HepG2 (cell line): ENCODE measurements around the gene NAT9. TPM values are rescaled to one million over a fixed set of nuclear protein-coding genes. Genes with fewer than 3 reads are reported as not detected.

Source experiments
- AKNA ChIP-seq: sonication (generic); formaldehyde crosslinking; IDR thresholded peaks from 2 replicates; pipeline ENCODE4 v1.4.0; 2020; ENCODE audit warnings: missing genetic modification reagents, borderline replicate concordance
- CBFB ChIP-seq: sonication (generic); formaldehyde crosslinking; IDR thresholded peaks from 2 replicates; pipeline ENCODE4 v1.4.0; 2020; ENCODE audit warnings: missing genetic modification reagents
- FOXC1 ChIP-seq: sonication (generic); formaldehyde crosslinking; IDR thresholded peaks from 2 replicates; pipeline ENCODE4 v1.8.0; 2022; ENCODE audit warnings: mild to moderate bottlenecking, missing genetic modification reagents, borderline replicate concordance
- GABPB1 ChIP-seq: IDR thresholded peaks from 2 replicates; pipeline ENCODE4 v1.6.1; 2016; ENCODE audit warnings: mild to moderate bottlenecking, missing genetic modification reagents, moderate library complexity, missing compliant biosample characterization
- HDAC1 ChIP-seq: sonication (generic); formaldehyde crosslinking; IDR thresholded peaks from 2 replicates; pipeline ENCODE4 v1.5.1; 2020; ENCODE audit warnings: mild to moderate bottlenecking, missing genetic modification reagents
- HMG20B ChIP-seq: conservative IDR thresholded peaks from 2 replicates; pipeline ENCODE4 v1.6.1; 2016; ENCODE audit warnings: missing genetic modification reagents, missing compliant biosample characterization
- HOXA3 ChIP-seq: sonication (generic); formaldehyde crosslinking; IDR thresholded peaks from 2 replicates; pipeline ENCODE4 v1.5.0; 2020; ENCODE audit warnings: missing genetic modification reagents
- IKZF4 ChIP-seq: sonication (generic); formaldehyde crosslinking; IDR thresholded peaks from 2 replicates; pipeline ENCODE4 v1.5.1; 2020; ENCODE audit warnings: borderline replicate concordance, mild to moderate bottlenecking, low read depth, missing genetic modification reagents; ENCODE audit errors: not compliant biosample characterization
- ISX ChIP-seq: sonication (generic); formaldehyde crosslinking; conservative IDR thresholded peaks from 2 replicates; pipeline ENCODE4 v1.5.0; 2020; ENCODE audit warnings: missing genetic modification reagents
- KDM3A ChIP-seq: IDR thresholded peaks from 2 replicates; pipeline ENCODE4 v1.6.1; 2018; ENCODE audit warnings: low read depth, missing compliant biosample characterization
- MYC ChIP-seq: sonication (generic); formaldehyde crosslinking; IDR thresholded peaks from 2 replicates; pipeline ENCODE4 v1.9.0; 2021; ENCODE audit warnings: missing genetic modification reagents, borderline replicate concordance
- NFAT5 ChIP-seq: sonication (generic); formaldehyde crosslinking; IDR thresholded peaks from 2 replicates; pipeline ENCODE4 v1.4.0; 2020; ENCODE audit warnings: missing genetic modification reagents
- REXO4 ChIP-seq: sonication (generic); formaldehyde crosslinking; IDR thresholded peaks from 2 replicates; pipeline ENCODE4 v1.8.0; 2022; ENCODE audit warnings: missing genetic modification reagents, mild to moderate bottlenecking, borderline replicate concordance
- RORA ChIP-seq: sonication (generic); formaldehyde crosslinking; IDR thresholded peaks from 2 replicates; pipeline ENCODE4 v1.5.0; 2020; ENCODE audit warnings: mild to moderate bottlenecking, missing genetic modification reagents, moderate library complexity
- SIN3B ChIP-seq: fragments of 150-350 bp; IDR thresholded peaks from 2 replicates; pipeline ENCODE4 v1.6.1; 2014; ENCODE audit warnings: low read length
- XRCC5 ChIP-seq: fragments of 200-400 bp; formaldehyde crosslinking; optimal IDR thresholded peaks from 2 replicates; pipeline ENCODE3; 2017; ENCODE audit warnings: mild to moderate bottlenecking, low read length
- ZFP62 ChIP-seq: sonication (generic); formaldehyde crosslinking; IDR thresholded peaks from 2 replicates; pipeline ENCODE4 v1.4.0; 2020; ENCODE audit warnings: missing genetic modification reagents
- ZNF891 ChIP-seq: sonication (generic); formaldehyde crosslinking; IDR thresholded peaks from 2 replicates; pipeline ENCODE4 v1.5.0; 2020; ENCODE audit warnings: mild to moderate bottlenecking, missing genetic modification reagents
- ZSCAN20 ChIP-seq: sonication (generic); formaldehyde crosslinking; IDR thresholded peaks from 2 replicates; pipeline ENCODE4 v1.4.0; 2020; ENCODE audit warnings: missing genetic modification reagents, mild to moderate bottlenecking, borderline replicate concordance
- polyA plus RNA-seq, 8 experiments: library from polyadenylated mRNA; depleted of rRNA in 3 of 8; stranded (reverse) in 7 of 8; unstranded in 1 of 8; fragments of >200 nt; fragmentation: Illumina TruSeq in 4 of 8; extraction: Trizol in 4 of 8; gene quantifications; 2 replicates each; pipeline versions ENCODE4 v1.2.1 to v1.2.3, GENCODE V29; 2011 to 2016; ENCODE audit warnings: low read depth in 4 of 8, missing spikeins in 1 of 8, mixed read lengths in 1 of 8; ENCODE audit not compliant: insufficient read depth in 1 of 8
- total RNA-seq, 5 experiments: library from RNA; depleted of rRNA; stranded (reverse); fragments of >200 nt; fragmentation: Illumina TruSeq; extraction: Trizol; gene quantifications; 2 replicates each; pipeline ENCODE4 v1.2.3, GENCODE V29; 2016; ENCODE audit warnings: low read depth in 1 of 5

Gene NAT9
- total and polyA plus RNA-seq, 2 of the 13 experiments (the other 11 are each of a cell fraction or from before 2014, with no cell fraction given): 39.7 to 44.2 TPM

- TF ChIP-seq IKZF4 (no peak), XRCC5 (peak; percentile 44), ISX (CRISPR knock-in tag) (no peak), HMG20B (0 out of 2 replicates have a peak, but pooled peaks have one; percentile 6), NFAT5 (CRISPR knock-in tag) (no peak), FOXC1 (CRISPR knock-in tag) (no peak), ZNF891 (CRISPR knock-in tag) (no peak), RORA (CRISPR knock-in tag) (no peak), ZSCAN20 (CRISPR knock-in tag) (no peak), HOXA3 (CRISPR knock-in tag) (peak; percentile 61; the same call in 1 of the 2 replicates), CBFB (CRISPR knock-in tag) (0 out of 2 replicates have a peak, but pooled peaks have one; percentile 20), SIN3B (no peak), MYC (CRISPR knock-in tag) (peak; percentile 19; the same call in 1 of the 2 replicates), ZFP62 (no peak), HDAC1 (0 out of 2 replicates have a peak, but pooled peaks have one; percentile 40), REXO4 (no peak), KDM3A (CRISPR knock-in tag) (no peak), GABPB1 (peak; percentile 15; the same call in 1 of the 2 replicates), AKNA (no peak)
Measured at GRCh38 chr17:74757931-74758847, 18.0 kb downstream of the NAT9 start (continued).
